ENCODE results near the gene PCSK5. TPM values are rescaled to one million over a fixed set of nuclear protein-coding genes. Genes with fewer than 3 reads are reported as not detected.
"Not testable (repeated sequence)": the region's sequence is repeated elsewhere in the genome, so short reads cannot be mapped to it uniquely, and the experiment has no call there.

PCSK5 gene
- total and polyA plus RNA-seq, 4 experiments from 2014 or later = 3.4 to 8.4 (median 6.5) TPM

DNA sequence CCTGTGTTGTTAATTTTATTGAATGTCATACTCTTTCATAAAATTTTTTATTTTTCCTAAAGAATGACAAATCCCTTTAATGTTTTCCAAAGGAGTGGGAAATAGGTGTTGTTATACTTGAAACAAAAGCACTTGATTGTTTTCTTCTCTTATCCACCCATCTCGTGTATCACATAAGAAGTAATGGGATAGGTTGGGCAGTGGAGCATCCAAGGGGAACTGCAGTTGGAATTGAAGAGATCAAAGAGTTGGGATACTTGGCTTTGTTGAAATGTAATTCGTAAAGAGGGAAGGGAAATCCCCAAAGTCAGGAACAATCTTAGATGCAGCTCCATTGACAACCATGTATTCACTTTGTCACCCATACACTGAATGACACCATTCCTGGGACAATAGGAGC, 148.0 kb downstream of the PCSK5 start:
- Mint-ChIP-seq H3K27me3 (no peaks in the 10 kb centered on the region), H3K4me1 (peaks cover 6 to 8% (median 6%) of the 10 kb centered on the region in 4 donors), H3K27ac (no peak overlapping the region), H3K36me3 (peaks cover 3 to 10% of the 10 kb centered on the region in 2 donors), H3K9me3 (no peaks in the 10 kb centered on the region), H3K4me3 (no peak overlapping the region)
- Histone ChIP-seq H3K27ac (ENCODE audit: low read depth, low read length) (no peak overlapping the region), H3K9me3 (ENCODE audit: control insufficient read depth in 1 of 2, low read length in 2 of 2) (no peaks in the 10 kb centered on the region), H3K27me3 (ENCODE audit: insufficient read depth, low read length) (no peaks in the 10 kb centered on the region), H3K4me1 (ENCODE audit: insufficient read depth, low read length) (peaks cover under 1% of the 10 kb centered on the region), H3K36me3 (ENCODE audit: insufficient read depth, low read length) (no peaks in the 10 kb centered on the region), H3K4me3 (ENCODE audit: low read length in 2 of 2) (no peak overlapping the region)
- no peak for DNase-seq
- ChIA-PET POLR2A (ENCODE audit: partially characterized antibody) (no interaction called here), CTCF (ENCODE audit: partially characterized antibody) (no interaction called here)
- intact Hi-C loops (cut with micrococcal nuclease) = no loop called here

DNA sequence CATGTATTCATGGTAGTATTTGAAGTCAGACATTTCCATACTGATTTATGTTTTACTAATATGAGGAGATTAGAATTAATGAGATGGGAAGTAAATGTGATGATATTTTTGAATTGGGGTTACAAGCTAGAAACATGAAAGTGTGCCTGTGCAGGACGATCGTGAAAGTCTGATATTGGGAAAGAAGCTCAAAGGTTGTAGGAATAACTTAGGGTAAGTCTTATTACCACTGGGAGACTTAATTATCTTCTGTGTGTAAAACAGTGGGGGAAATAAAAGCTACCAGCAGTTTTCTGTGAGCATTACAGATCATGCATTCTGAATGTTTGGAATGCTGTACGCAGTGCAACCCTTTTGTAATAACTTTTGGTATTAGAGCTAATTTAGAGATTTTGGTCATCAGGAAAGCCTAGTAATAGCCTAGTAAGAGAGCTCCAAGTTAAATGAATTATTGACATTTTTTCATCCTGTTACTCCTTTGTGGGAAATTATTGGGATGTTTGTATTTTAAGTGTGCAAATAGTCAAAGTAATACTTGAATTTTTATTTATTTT, 153.9 kb downstream of the PCSK5 start:
- ChIA-PET POLR2A (ENCODE audit: partially characterized antibody) (no interaction called here), CTCF (ENCODE audit: partially characterized antibody) (no interaction called here)
- H3K4me3 ChIP-seq (ENCODE audit: low read length in 2 of 2) = no peak overlapping the region
- H3K36me3 ChIP-seq (ENCODE audit: insufficient read depth, low read length) = no peaks in the 10 kb centered on the region
- H3K9me3 ChIP-seq (ENCODE audit: control insufficient read depth in 1 of 2, low read length in 2 of 2) = no peaks in the 10 kb centered on the region
- Mint-ChIP-seq H3K27me3 (no peaks in the 10 kb centered on the region), H3K4me3 (no peak overlapping the region), H3K36me3 (peaks cover 0 to 5% of the 10 kb centered on the region in 2 donors), H3K4me1 (no peaks in the 10 kb centered on the region), H3K27ac (peak overlapping the region in 1 of 7 donors; percentile 16), H3K9me3 (no peaks in the 10 kb centered on the region)
- H3K4me1 ChIP-seq (ENCODE audit: insufficient read depth, low read length) = no peaks in the 10 kb centered on the region
- no peak for DNase-seq
- no peak overlapping the region for H3K27ac ChIP-seq (ENCODE audit: low read depth, low read length)
- H3K27me3 ChIP-seq (ENCODE audit: insufficient read depth, low read length) = no peaks in the 10 kb centered on the region
- intact Hi-C loops (cut with micrococcal nuclease) = no loop called here

DNA sequence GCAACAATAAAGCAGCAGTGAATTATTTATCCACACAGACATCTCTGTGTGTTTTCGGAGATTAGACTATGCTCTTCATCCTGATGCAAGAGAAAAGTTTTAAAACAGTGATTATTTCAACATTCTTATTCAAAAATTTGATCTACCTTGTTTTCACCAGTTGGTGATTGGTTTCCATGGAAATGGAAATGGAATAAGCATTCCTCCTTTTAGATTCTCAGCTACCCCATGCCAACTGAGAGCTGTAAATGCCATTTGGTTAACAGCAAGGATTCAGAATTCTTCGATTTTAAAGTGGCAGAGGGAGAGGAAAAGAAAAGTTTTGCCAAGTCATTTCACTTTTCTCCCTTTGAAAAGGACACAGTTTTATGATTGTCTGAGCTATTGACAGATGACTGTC, 154.7 kb downstream of the PCSK5 start:
- no peak overlapping the region for H3K4me3 Mint-ChIP-seq
- no peaks in the 10 kb centered on the region for H3K27me3 ChIP-seq (ENCODE audit: insufficient read depth, low read length)
- ChIA-PET POLR2A (ENCODE audit: partially characterized antibody) (no interaction called here), CTCF (ENCODE audit: partially characterized antibody) (no interaction called here)
- H3K27ac Mint-ChIP-seq = no peak overlapping the region
- no peaks in the 10 kb centered on the region for H3K27me3 Mint-ChIP-seq
- H3K9me3 ChIP-seq (ENCODE audit: control insufficient read depth in 1 of 2, low read length in 2 of 2) = no peaks in the 10 kb centered on the region
- no peaks in the 10 kb centered on the region for H3K4me1 ChIP-seq (ENCODE audit: insufficient read depth, low read length)
- no peaks in the 10 kb centered on the region for H3K4me1 Mint-ChIP-seq
- intact Hi-C loops (cut with micrococcal nuclease) = no loop called here
- H3K4me3 ChIP-seq (ENCODE audit: low read length in 2 of 2) = no peak overlapping the region
- H3K27ac ChIP-seq (ENCODE audit: low read depth, low read length) = no peak overlapping the region
- DNase-seq = no peak
- no peaks in the 10 kb centered on the region for H3K9me3 Mint-ChIP-seq
- no peaks in the 10 kb centered on the region for H3K36me3 ChIP-seq (ENCODE audit: insufficient read depth, low read length)
- peaks cover 0 to 5% of the 10 kb centered on the region in 2 donors for H3K36me3 Mint-ChIP-seq

DNA sequence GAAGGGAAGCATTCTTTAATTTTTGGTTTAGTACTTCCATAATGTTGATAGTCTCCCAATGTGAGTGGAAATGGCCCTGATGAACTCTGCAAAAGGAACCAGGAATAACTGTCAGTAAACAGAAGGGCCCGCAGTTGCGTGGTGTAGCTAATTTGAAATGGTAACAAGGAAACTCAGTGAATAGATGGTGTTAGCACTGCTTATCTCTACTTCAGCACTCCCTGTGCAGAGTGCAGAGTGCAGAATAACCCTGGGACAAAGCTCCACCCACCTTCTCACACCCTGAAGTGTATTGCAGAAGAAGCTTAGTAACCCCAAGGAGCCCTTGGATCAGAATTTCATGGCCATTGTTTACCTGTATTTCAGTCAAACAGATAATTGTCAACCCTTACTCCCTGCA, 158.9 kb downstream of the PCSK5 start:
- H3K4me3 ChIP-seq (ENCODE audit: low read length in 2 of 2) = no peak overlapping the region
- intact Hi-C loops (cut with micrococcal nuclease) = no loop called here
- Mint-ChIP-seq H3K27me3 (no peaks in the 10 kb centered on the region), H3K9me3 (peaks cover 0 to 8% (median under 1%) of the 10 kb centered on the region in 8 donors), H3K4me3 (no peak overlapping the region), H3K36me3 (peaks cover 7 to 28% of the 10 kb centered on the region in 2 donors), H3K4me1 (no peaks in the 10 kb centered on the region), H3K27ac (no peak overlapping the region)
- H3K27ac ChIP-seq (ENCODE audit: low read depth, low read length) = no peak overlapping the region
- POLR2A ChIA-PET (ENCODE audit: partially characterized antibody) = no interaction called here
- no peak for DNase-seq
- CTCF ChIA-PET (ENCODE audit: partially characterized antibody) = no interaction called here
- no peaks in the 10 kb centered on the region for H3K9me3 ChIP-seq (ENCODE audit: control insufficient read depth in 1 of 2, low read length in 2 of 2)
- H3K4me1 ChIP-seq (ENCODE audit: insufficient read depth, low read length) = no peaks in the 10 kb centered on the region
- H3K36me3 ChIP-seq (ENCODE audit: insufficient read depth, low read length) = no peaks in the 10 kb centered on the region
- no peaks in the 10 kb centered on the region for H3K27me3 ChIP-seq (ENCODE audit: insufficient read depth, low read length)

DNA sequence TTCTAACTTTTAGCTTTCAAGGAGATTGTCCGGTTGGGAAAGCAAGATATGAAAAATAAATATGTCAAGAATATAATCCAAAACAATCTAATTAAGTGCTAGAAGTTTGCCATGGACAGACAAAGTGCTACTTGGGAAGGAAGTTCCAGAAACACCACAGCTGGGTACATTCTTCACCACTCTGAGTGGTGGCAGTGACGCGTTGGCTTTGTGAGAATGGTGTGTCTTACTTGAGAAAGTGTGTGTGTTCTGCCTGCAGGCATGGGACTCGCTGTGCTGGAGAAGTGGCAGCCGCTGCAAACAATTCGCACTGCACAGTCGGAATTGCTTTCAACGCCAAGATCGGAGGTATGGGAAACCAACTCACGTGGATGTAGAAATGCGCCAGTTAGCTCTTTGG, 177.2 kb downstream of the PCSK5 start:
- Histone ChIP-seq H3K4me3 (ENCODE audit: low read length in 2 of 2) (no peak overlapping the region), H3K27me3 (ENCODE audit: insufficient read depth, low read length) (no peaks in the 10 kb centered on the region), H3K4me1 (ENCODE audit: insufficient read depth, low read length) (no peaks in the 10 kb centered on the region), H3K36me3 (ENCODE audit: insufficient read depth, low read length) (no peaks in the 10 kb centered on the region), H3K27ac (ENCODE audit: low read depth, low read length) (no peak overlapping the region), H3K9me3 (ENCODE audit: control insufficient read depth in 1 of 2, low read length in 2 of 2) (no peaks in the 10 kb centered on the region)
- POLR2A ChIA-PET (ENCODE audit: partially characterized antibody) = no interaction called here
- intact Hi-C loops (cut with micrococcal nuclease) = no loop called here
- peaks cover 6 to 32% of the 10 kb centered on the region in 2 donors for H3K36me3 Mint-ChIP-seq
- H3K9me3 Mint-ChIP-seq = peaks cover 0 to 10% (median 0%) of the 10 kb centered on the region in 8 donors
- H3K27me3 Mint-ChIP-seq = no peaks in the 10 kb centered on the region
- DNase-seq = no peak
- H3K4me1 Mint-ChIP-seq = peaks cover 0 to 1% (median 0%) of the 10 kb centered on the region in 4 donors
- peak overlapping the region in 1 of 7 donors; percentile 14 for H3K27ac Mint-ChIP-seq
- H3K4me3 Mint-ChIP-seq = no peak overlapping the region
- CTCF ChIA-PET (ENCODE audit: partially characterized antibody) = no interaction called here

DNA sequence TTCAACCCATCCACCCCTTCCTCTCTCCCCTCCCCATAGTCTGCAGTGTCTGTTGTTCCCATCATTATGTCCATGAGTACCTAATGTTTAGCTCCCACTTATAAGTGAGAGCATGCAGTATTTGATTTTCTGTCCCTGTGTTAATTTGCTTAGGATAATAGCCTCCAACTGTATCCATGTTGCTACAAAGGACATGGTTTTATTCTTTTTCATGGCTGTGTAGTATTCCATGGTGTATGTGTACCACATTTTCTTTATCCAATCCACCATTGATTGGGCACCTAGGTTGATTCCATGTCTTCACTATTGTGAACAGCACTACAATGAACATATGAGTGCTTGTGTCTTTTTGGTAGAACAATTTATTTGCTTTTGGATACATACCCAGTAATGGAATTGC, 187.1 kb downstream of the PCSK5 start:
- Mint-ChIP-seq H3K9me3 (peaks cover 0 to 12% (median 7%) of the 10 kb centered on the region in 8 donors), H3K4me1 (peaks cover 0 to 5% (median 0%) of the 10 kb centered on the region in 4 donors), H3K36me3 (peaks cover 11 to 48% of the 10 kb centered on the region in 2 donors), H3K4me3 (no peak overlapping the region), H3K27ac (no peak overlapping the region), H3K27me3 (no peaks in the 10 kb centered on the region)
- ChIA-PET POLR2A (ENCODE audit: partially characterized antibody) (no interaction called here), CTCF (ENCODE audit: partially characterized antibody) (no interaction called here)
- DNase-seq = no peak
- no peaks in the 10 kb centered on the region for H3K36me3 ChIP-seq (ENCODE audit: insufficient read depth, low read length)
- intact Hi-C loops (cut with micrococcal nuclease) = loop anchor here (10.0 kb wide), 1 partner anchor 183 kb away; the partner anchor contains the start of gene PCSK5
- H3K27ac ChIP-seq (ENCODE audit: low read depth, low read length) = no peak overlapping the region
- H3K27me3 ChIP-seq (ENCODE audit: insufficient read depth, low read length) = no peaks in the 10 kb centered on the region
- no peaks in the 10 kb centered on the region for H3K9me3 ChIP-seq (ENCODE audit: control insufficient read depth in 1 of 2, low read length in 2 of 2)
- no peaks in the 10 kb centered on the region for H3K4me1 ChIP-seq (ENCODE audit: insufficient read depth, low read length)
- no peak overlapping the region for H3K4me3 ChIP-seq (ENCODE audit: low read length in 2 of 2)

DNA sequence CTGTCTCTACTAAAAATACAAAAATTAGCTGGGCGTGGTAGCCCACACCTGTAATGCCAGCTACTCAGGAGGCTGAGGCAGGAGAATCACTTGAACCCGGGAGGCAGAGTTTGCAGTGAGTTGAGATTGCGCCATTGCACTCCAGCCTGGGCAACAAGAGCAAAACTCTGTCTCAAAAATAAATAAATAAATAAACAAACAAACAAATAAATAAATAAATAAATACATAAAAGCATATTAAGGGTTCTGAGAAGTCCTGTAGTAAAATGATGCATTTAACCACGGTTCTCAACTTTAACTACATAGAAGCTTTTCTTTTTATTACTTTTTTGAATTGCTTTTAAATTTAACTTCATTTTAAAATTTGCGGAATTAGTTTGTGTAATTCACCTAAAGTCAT, 190.8 kb downstream of the PCSK5 start:
- H3K36me3 Mint-ChIP-seq = peaks cover 12 to 34% of the 10 kb centered on the region in 2 donors
- H3K27ac Mint-ChIP-seq; H3K4me1 Mint-ChIP-seq; H3K9me3 ChIP-seq (ENCODE audit: control insufficient read depth in 1 of 2, low read length in 2 of 2); DNase-seq; H3K27ac ChIP-seq (ENCODE audit: low read depth, low read length); intact Hi-C loops (cut with micrococcal nuclease); H3K27me3 ChIP-seq (ENCODE audit: insufficient read depth, low read length); H3K4me3 Mint-ChIP-seq; H3K27me3 Mint-ChIP-seq; CTCF ChIA-PET (ENCODE audit: partially characterized antibody); H3K4me1 ChIP-seq (ENCODE audit: insufficient read depth, low read length); H3K36me3 ChIP-seq (ENCODE audit: insufficient read depth, low read length); H3K4me3 ChIP-seq (ENCODE audit: low read length in 2 of 2); POLR2A ChIA-PET (ENCODE audit: partially characterized antibody): not testable (repeated sequence)
- peaks cover 0 to 12% (median 7%) of the 10 kb centered on the region in 8 donors for H3K9me3 Mint-ChIP-seq

DNA sequence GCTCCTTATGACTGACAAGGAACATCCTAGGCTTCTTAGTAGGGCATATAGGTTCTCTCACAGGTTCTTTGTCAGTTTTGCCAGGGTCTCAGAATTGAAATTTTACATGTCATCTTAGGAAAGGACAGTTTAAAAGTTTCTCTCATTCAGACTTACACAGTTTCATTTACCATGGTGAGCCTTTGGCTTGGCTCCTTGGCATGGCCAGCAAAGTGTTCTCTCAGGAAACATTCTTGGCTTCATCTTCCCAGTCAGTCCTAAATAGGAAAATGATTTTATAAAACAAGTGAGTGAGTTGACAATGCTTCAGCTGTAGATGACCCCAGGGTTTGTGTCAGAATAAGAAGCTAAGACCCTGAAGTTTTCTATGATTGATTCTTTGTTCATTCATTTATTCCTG, 191.6 kb downstream of the PCSK5 start:
- H3K36me3 Mint-ChIP-seq = peaks cover 12 to 31% of the 10 kb centered on the region in 2 donors
- peaks cover 0 to 12% (median 7%) of the 10 kb centered on the region in 8 donors for H3K9me3 Mint-ChIP-seq

More for the DNA sequence above, 191.6 kb downstream of the PCSK5 start:
- Histone ChIP-seq H3K4me3 (ENCODE audit: low read length in 2 of 2) (no peak overlapping the region), H3K9me3 (ENCODE audit: control insufficient read depth in 1 of 2, low read length in 2 of 2) (no peaks in the 10 kb centered on the region), H3K36me3 (ENCODE audit: insufficient read depth, low read length) (no peaks in the 10 kb centered on the region), H3K27me3 (ENCODE audit: insufficient read depth, low read length) (no peaks in the 10 kb centered on the region), H3K27ac (ENCODE audit: low read depth, low read length) (no peak overlapping the region), H3K4me1 (ENCODE audit: insufficient read depth, low read length) (no peaks in the 10 kb centered on the region)
- H3K27me3 Mint-ChIP-seq = no peaks in the 10 kb centered on the region
- no peak overlapping the region for H3K27ac Mint-ChIP-seq
- no peak overlapping the region for H3K4me3 Mint-ChIP-seq
- H3K4me1 Mint-ChIP-seq = peaks cover 0 to 2% (median 0%) of the 10 kb centered on the region in 4 donors
- ChIA-PET CTCF (ENCODE audit: partially characterized antibody) (no interaction called here), POLR2A (ENCODE audit: partially characterized antibody) (no interaction called here)
- intact Hi-C loops (cut with micrococcal nuclease) = no loop called here
- no peak for DNase-seq

Data from CD4-positive, alpha-beta memory T cell (primary cell).